Activated CD8-positive, alpha-beta memory T cell treated with anti-CD3 and anti-CD28 coated beads, Interleukin-2, amount 50 U/mL, for 24 hours (primary cell): Measurements from ENCODE around the gene DVL1.
"Not testable (repeated sequence)": the region's sequence is repeated elsewhere in the genome, so short reads cannot be mapped to it uniquely, and the experiment has no call there.

Experiments
- DNase-seq: peaks from one replicate; pipeline ENCODE4 v3.0.0-alpha.2; 2020; ENCODE audit errors: extremely low read depth

DVL1 gene

GRCh38 chr1:1349256-1350012 lies at the start of gene DVL1:
Gene DVL1 (minus strand): TSS chr1:1349418. CDS start chr1:1349065, 353 bp downstream.
- no peak for DNase-seq

- no peak for DNase-seq
Observed at GRCh38 chr1:1398677-1399186, 49.5 kb upstream of the DVL1 start.

- no peak for DNase-seq
Observed at GRCh38 chr1:1397839-1398523, 48.8 kb upstream of the DVL1 start.

- DNase-seq = no peak
Observed at GRCh38 chr1:1395166-1395565, 45.9 kb upstream of the DVL1 start.

GRCh38 chr1:1394116-1394515 lies 44.9 kb upstream of the DVL1 start:
- DNase-seq = no peak

GRCh38 chr1:1393428-1393827 lies 44.2 kb upstream of the DVL1 start:
- no peak for DNase-seq

- no peak for DNase-seq
Observed at GRCh38 chr1:1393014-1393413, 43.8 kb upstream of the DVL1 start.

GRCh38 chr1:1391225-1391624 lies 42.0 kb upstream of the DVL1 start:
- DNase-seq = no peak

GRCh38 chr1:1390675-1391074 lies 41.5 kb upstream of the DVL1 start:
- DNase-seq = no peak

- no peak for DNase-seq
Observed at GRCh38 chr1:1388078-1388472, 38.9 kb upstream of the DVL1 start.

- no peak for DNase-seq
Observed at GRCh38 chr1:1387098-1388077, 38.2 kb upstream of the DVL1 start.

- no peak for DNase-seq
Observed at GRCh38 chr1:1385931-1386330, 36.7 kb upstream of the DVL1 start.

- DNase-seq = not testable (repeated sequence)
Observed at GRCh38 chr1:1385339-1385738, 36.1 kb upstream of the DVL1 start.

- no peak for DNase-seq
Observed at GRCh38 chr1:1381294-1381693, 32.1 kb upstream of the DVL1 start.

GRCh38 chr1:1380860-1381259 lies 31.6 kb upstream of the DVL1 start:
- no peak for DNase-seq

GRCh38 chr1:1377540-1378205 lies 28.5 kb upstream of the DVL1 start:
- no peak for DNase-seq

GRCh38 chr1:1376551-1377226 lies 27.5 kb upstream of the DVL1 start:
- no peak for DNase-seq

- peak; percentile 93 for DNase-seq
Observed at GRCh38 chr1:1374929-1375662, 25.9 kb upstream of the DVL1 start, which contains the start of gene AURKAIP1. Gene AURKAIP1 (minus strand): TSS chr1:1375207. CDS start chr1:1374756, 451 bp downstream.

- DNase-seq = no peak
Observed at GRCh38 chr1:1374589-1374928, 25.3 kb upstream of the DVL1 start.
